GM12891 (cell line): Measurements from ENCODE around the gene QRICH1.

Experiments
- DNase-seq: peaks from one replicate; pipeline ENCODE4 v3.0.0; 2011; ENCODE audit warnings: low spot score; ENCODE audit not compliant: insufficient read length
- FAIRE-seq: peaks from 2 replicates; lab custom pipeline; 2011; peaks lifted over from hg19 to GRCh38; lab: Jason Lieb, UNC
- PAX5 ChIP-seq: IDR thresholded peaks from 2 replicates; pipeline ENCODE4 v1.6.1; 2011; ENCODE audit warnings: low read length, moderate library complexity, mild to moderate bottlenecking; ENCODE audit not compliant: insufficient read depth, severe bottlenecking
- POLR2A ChIP-seq: IDR thresholded peaks from 2 replicates; pipeline ENCODE4 v1.6.1; 2011; ENCODE audit warnings: low read depth, low read length, control low read depth
- POLR2AphosphoS5 ChIP-seq: IDR thresholded peaks from 2 replicates; pipeline ENCODE4 v1.6.1; 2011; ENCODE audit warnings: low read depth, low read length, control low read depth
- POU2F2 ChIP-seq: IDR thresholded peaks from 2 replicates; pipeline ENCODE4 v1.6.1; 2011; ENCODE audit warnings: low read depth, mild to moderate bottlenecking, control low read depth, low read length, moderate library complexity
- SPI1 ChIP-seq: IDR thresholded peaks from 2 replicates; pipeline ENCODE4 v1.6.1; 2011; ENCODE audit warnings: low read depth, low read length, control low read depth
- TAF1 ChIP-seq: IDR thresholded peaks from 2 replicates; pipeline ENCODE4 v1.6.1; 2011; ENCODE audit warnings: low read depth, low read length, control low read depth

QRICH1 gene

GRCh38 chr3:49005303-49005680 is 88.6 kb downstream of the QRICH1 start:
- FAIRE-seq (no peak), DNase-seq (no peak)
- TF ChIP-seq SPI1 (no peak), POLR2A (no peak), TAF1 (no peak), POU2F2 (no peak), PAX5 (no peak), POLR2AphosphoS5 (no peak)

- no peak for FAIRE-seq
- no peak for TF ChIP-seq POU2F2
- no peak for TF ChIP-seq POLR2A
- TF ChIP-seq SPI1 = no peak
- TF ChIP-seq PAX5 = no peak
- TF ChIP-seq POLR2AphosphoS5 = no peak
- no peak for TF ChIP-seq TAF1
- no peak for DNase-seq
Measured at GRCh38 chr3:49004352-49005302, 89.2 kb downstream of the QRICH1 start.

GRCh38 chr3:49001155-49001554 is 92.7 kb downstream of the QRICH1 start:
- FAIRE-seq = no peak
- DNase-seq = no peak
- TF ChIP-seq PAX5 = no peak
- TF ChIP-seq TAF1 = no peak
- no peak for TF ChIP-seq POLR2AphosphoS5
- no peak for TF ChIP-seq POLR2A
- no peak for TF ChIP-seq POU2F2
- no peak for TF ChIP-seq SPI1

GRCh38 chr3:48999085-48999858 is 94.6 kb downstream of the QRICH1 start:
- no peak for TF ChIP-seq PAX5
- 0 out of 2 replicates have a peak, but pooled peaks have one; percentile 25 for TF ChIP-seq POLR2AphosphoS5
- no peak for TF ChIP-seq POLR2A
- no peak for TF ChIP-seq SPI1
- no peak for TF ChIP-seq TAF1
- TF ChIP-seq POU2F2 = no peak
- FAIRE-seq (no peak), DNase-seq (no peak)

- TF ChIP-seq TAF1 = no peak
- TF ChIP-seq POU2F2 = no peak
- no peak for TF ChIP-seq POLR2A
- no peak for TF ChIP-seq POLR2AphosphoS5
- no peak for TF ChIP-seq PAX5
- TF ChIP-seq SPI1 = no peak
- DNase-seq (no peak), FAIRE-seq (no peak)
Measured at GRCh38 chr3:48997714-48998637, 95.9 kb downstream of the QRICH1 start.

- TF ChIP-seq PAX5 (no peak), POLR2A (no peak), POLR2AphosphoS5 (no peak), SPI1 (no peak), POU2F2 (no peak), TAF1 (no peak)
- DNase-seq (no peak), FAIRE-seq (no peak)
Measured at GRCh38 chr3:48997102-48997635, 96.7 kb downstream of the QRICH1 start.

GRCh38 chr3:48996640-48997039 is 97.2 kb downstream of the QRICH1 start:
- TF ChIP-seq PAX5 = no peak
- TF ChIP-seq POU2F2 = no peak
- TF ChIP-seq POLR2A = no peak
- no peak for TF ChIP-seq POLR2AphosphoS5
- no peak for TF ChIP-seq SPI1
- no peak for TF ChIP-seq TAF1
- no peak for FAIRE-seq
- DNase-seq = no peak

- FAIRE-seq (no peak), DNase-seq (no peak)
- TF ChIP-seq PAX5 (no peak), SPI1 (no peak), POLR2AphosphoS5 (no peak), POU2F2 (no peak), TAF1 (no peak), POLR2A (no peak)
Measured at GRCh38 chr3:48993834-48994233, 100.0 kb downstream of the QRICH1 start.
